HG02884 (cell line): ENCODE results near the gene SEC24A.
A peak's percentile ranks its signal among the peaks of the same experiment; 100 is the strongest.
"Not testable (repeated sequence)": the region's sequence is repeated elsewhere in the genome, so short reads cannot be mapped to it uniquely, and the experiment has no call there.

Source experiments
- ATAC-seq: cut with Tn5 transposase; IDR thresholded peaks from one replicate; pipeline ENCODE4 v1.9.1; 2021; ENCODE audit warnings: mild to moderate bottlenecking, moderate library complexity; ENCODE audit not compliant: unreplicated experiment

SEC24A gene

DNA sequence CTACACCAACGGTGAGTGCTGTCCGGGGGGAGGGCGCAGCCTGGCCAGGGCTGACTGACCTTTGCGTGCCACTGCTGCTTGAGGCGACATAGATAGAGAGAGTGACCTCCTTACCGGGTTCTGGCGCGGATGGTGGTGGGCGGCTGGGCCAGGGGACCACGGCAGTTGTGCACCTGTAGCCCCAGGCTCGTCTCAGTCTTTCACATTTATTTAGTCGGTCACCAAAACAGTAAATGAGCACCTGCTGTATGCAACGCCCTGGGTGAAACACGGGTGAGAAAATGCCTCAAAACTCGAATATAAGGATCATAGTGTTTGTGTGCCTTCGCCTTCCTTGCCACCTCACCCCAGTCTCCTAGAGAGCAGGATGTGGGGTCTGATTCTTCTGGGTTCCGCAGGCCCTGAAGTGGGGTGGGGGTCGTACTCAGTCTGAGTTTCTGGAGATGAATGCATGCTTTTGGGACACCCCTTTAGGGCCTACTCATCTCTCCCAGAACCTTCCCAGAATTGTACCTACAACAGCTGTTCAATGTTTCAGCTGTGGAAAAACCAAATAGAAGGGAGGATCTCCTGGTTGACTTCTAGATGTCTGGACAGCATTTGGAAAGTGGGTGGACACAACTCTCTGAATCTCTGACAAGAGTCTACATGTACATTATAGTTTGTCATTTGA, 714 bp downstream of the SEC24A start:
- ATAC-seq: peak; percentile 13

DNA sequence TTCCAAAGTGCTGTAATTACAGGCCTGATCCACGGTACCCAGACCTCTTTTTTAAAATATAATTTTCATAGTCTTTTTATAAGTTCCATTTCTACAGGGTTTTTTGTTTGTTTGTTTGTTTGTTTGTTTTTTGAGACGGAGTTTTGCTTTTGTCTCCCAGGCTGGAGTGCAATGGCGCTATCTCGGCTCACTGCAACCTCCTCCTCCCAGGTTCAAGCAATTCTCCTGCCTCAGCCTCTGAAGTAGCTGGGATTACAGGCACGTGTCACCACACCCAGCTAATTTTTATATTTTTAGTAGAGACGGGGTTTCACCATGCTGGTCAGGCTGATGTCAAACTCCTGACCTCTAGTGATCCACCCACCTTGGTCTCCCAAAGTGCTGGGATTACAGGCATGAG, 2.1 kb downstream of the SEC24A start:
- ATAC-seq: not testable (repeated sequence)

DNA sequence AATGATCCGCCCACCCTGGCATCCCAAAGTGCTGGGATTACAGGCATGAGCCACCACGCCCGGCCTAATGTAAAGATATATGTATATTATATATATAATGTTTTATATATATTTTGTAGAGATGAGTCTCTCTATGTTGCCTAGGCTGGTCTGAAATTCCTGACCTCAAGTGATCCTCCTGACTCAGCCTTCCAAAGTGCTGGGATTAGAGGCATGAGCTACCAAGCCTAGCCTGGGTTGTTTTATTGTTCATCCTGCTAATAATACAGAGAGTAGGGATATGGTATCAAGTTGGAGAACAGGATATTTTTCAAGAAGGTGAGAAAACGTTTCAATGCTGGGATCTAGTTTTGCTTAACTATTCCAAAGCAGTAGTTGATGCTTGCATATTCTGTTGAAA, 2.9 kb downstream of the SEC24A start:
- no peak for ATAC-seq

DNA sequence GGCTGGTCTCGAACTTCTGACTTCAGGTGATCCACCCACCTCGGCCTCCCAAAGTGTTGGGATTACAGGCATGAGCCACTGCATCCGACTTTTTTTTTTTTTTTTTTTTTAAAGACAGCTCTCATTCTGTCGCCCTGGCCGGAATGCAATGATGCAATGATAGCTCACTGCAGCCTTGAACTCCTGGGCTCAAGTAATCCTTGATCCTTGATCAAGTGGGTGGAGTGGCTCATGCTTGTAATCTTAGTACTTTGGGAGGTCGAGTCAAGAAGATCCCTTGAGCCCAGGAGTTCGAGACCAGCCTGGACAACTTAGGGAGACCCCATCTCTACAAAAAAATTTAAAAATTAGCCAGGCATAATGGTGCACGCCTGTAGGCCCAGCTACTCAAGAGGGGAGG, 8.1 kb downstream of the SEC24A start:
- ATAC-seq: no peak

DNA sequence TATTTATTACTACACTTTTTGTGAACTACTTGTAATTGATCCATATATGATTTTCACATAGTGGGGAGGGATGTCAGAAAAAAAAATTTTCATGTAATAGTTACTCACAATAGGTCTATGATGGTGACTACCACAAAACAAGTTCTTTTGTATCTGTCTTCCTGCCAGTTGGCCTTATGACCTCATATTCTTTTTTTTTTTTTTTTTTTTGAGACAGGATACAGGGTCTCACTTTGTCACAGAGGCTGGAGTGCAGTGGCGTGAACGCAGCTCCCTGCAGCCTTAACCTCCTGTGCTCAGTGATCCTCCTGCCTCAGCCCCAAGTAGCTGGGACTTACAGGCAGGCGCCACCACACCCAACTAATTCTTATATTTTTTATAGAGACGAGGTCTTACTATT, 10.9 kb downstream of the SEC24A start:
- no peak for ATAC-seq

DNA sequence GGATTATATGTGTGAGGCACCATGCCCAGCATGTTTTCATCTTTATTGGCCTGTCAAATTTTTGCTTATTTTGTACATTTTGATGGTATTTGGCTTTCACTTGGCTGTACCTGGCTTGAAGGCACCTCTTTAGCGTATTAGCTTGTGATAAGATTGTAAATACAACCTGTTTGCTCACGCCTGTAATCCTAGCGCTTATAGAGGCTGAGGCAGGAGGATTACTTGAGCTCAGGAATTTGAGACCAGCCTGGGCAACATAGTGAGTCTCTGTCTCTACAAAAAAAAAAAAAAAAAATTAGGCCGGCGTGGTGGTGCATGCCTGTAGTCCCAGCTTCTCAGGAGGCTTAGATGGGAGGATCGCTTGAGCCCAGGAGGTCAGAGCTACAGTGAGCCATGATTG, 11.3 kb downstream of the SEC24A start:
- ATAC-seq: no peak

DNA sequence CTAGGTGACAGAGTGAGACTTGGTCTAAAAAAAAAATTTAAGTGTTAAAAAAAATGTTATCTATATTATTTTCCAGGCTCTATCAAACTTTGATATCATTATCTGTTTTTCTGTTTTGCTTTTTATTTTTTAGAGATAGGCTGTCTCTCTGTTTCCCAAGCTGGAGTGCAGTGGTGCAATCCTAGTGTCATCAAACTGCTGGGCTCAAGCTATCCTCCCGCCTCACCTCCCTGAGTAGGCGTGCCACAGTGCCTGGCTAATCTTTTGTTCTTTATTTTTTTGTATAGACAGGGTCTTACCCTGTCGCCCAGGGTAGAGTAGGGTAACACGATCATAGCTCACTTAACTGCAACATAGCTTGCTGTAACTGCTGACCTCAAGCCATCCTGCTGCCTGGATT, 14.4 kb downstream of the SEC24A start:
- no peak for ATAC-seq

DNA sequence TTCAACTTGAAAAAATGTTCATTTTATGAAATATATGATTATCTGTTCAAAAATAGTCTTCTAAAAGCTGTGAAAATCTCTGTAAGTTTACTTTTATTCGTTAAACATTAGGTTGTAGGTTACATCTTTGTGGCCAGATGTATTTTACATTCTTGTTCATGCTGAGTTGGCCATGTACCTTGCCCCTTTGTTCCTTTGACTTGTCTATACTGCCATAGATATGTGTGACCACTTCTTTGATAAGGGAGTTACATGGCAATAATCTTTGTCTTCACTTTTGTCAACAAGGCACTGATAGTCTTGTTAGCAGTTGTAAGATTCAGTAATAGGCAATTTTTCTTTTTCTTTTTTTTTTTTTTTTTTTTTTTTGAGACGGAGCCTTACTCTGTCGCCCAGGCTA, 15.9 kb downstream of the SEC24A start:
- no peak for ATAC-seq

DNA sequence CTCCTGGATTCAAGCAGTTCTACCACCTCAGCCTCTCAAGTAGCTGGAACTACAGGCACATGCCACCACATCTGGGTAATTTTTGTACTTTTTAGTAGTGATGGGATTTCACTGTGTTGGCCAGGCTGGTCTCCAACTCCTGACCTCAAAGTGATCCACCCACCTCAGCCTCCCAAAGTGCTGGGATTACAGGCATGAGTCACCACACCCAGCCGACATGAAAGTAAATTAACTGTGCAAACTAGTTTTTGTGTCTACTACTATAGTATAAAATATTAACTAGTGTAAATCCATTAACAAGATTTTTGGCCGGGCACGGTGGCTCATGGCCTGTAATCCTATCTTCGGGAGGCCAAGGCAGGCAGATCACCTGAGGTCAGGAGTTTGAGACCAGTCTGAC, 25.0 kb downstream of the SEC24A start:
- not testable (repeated sequence) for ATAC-seq

DNA sequence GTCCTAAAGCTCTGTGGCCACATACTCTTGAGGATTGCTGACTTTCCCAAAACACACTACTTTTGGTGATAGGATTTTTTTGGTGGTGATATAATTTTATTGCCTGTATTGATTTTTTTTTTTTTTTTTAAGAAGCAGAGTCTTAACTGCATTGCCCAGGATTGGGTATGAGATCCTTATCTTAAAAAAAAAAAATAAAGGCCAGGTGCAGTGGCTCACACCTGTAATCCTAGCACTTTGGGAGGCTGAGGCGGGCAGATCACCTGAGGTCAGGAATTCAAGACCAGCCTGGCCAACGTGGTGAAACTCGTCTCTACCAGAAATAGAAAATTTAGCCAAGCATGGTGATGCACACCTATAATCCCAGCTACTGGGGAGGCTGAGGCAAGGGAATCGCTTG, 28.8 kb downstream of the SEC24A start:
- ATAC-seq: not testable (repeated sequence)

DNA sequence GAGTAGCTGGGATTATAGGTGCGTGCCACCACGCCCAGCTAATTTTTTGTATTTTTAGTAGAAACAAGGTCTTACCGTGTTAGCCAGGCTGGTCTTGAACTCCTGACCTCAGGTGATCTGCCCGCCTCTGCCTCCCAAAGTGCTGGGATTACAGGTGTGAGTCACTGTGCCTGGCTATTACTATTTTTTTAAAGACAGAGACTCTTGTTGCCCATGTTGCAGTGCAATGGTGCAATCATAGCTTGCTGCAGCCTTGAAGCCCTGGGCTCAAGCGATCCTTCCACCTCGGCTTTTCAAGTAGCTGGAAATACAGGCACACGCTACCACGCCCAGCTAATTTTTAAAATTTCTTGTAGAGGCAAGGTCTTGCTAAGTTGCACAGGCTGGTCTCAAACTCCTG, 41.6 kb downstream of the SEC24A start:
- ATAC-seq: not testable (repeated sequence)

DNA sequence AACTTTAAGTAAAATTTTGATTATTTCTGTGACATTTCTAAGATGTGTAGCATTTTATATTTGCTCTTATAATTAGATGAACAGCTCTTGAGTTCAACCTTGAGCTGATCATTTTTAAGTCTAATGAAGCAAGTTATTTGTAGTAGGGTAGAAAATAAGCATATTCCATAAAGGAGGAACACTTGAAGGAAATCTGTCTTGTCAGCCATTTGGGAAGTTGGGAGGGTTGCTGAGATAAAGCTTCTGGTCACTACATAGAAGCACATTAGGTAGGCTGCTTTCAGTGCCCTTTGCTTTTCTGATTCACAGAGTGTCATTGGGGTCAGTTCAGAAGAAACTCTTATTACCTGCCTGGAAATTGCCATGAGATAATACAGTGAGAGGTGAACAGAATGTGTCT, 44.1 kb downstream of the SEC24A start:
- ATAC-seq: no peak

DNA sequence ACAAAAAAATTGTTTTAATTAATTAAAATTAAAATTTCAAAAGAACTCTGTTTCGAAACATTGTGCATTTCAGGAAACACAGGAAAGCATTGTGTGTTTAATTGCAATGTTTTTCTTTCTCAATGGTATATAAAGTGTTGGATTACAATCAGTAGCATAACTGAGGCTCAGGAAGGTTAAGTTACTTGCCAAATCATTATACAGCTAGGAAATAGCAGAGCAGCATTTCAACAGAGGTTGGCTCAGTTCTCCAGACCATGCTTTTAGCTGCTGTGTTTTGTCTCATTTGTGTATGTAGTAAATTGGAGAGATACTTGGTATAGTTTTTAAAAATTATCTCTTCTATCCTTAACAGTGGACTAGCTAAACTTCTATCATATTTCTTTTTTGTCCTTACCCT, 59.7 kb downstream of the SEC24A start:
- no peak for ATAC-seq

DNA sequence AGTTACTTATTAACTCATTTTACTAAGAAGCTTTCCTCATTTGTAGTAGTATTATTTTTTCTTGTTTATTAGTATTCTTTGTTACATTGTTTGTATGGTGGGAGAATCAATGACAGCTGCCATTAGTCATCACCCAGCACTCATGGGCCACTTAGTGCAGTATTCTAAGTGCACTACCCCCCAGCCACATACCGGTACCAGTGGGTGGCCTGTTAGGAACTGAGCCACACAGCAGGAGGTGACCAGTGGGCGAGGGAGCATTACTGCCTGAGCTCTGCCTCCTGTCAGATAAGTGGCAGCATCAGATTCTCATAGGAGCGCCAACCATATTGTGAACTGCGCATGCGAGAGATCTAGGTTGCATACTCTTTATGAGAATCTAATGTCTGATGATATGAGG, 65.5 kb downstream of the SEC24A start:
- ATAC-seq: no peak

DNA sequence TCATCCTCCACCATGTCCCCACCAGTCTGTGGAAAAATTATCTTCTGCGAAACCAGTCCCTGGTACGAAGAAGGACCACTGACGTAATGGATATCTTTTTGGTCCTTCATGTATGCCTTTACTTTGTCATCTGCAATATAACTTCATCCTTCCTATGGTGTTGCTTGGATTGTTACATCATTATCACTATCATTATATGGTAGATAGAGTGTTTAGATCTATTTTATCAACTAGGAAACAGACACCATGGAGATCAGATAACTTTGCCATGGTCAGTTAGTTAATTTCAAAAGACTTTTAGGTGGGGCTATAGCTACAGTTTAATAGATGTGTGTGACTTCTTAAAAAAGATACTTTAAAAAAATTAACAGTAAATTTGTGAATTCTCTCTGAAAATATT, 66.0 kb downstream of the SEC24A start:
- no peak for ATAC-seq

DNA sequence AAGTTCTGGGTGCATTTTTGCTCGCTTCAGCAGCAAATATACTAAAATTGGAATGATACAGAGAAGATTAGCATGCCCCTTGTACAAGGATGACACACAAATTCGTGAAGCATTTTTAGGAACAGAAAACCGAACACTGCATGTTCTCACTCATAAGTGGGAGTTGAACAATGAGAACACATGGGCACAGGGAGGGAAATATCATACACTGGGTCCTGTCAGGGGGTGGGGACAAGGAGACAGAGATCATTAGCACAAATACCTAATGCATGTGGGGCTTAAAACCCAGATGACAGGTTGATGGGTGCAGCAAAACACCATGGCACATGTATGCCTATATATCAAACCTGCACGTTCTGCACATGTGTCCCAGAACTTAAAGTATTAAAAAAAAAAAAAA, 66.9 kb downstream of the SEC24A start:
- not testable (repeated sequence) for ATAC-seq

DNA sequence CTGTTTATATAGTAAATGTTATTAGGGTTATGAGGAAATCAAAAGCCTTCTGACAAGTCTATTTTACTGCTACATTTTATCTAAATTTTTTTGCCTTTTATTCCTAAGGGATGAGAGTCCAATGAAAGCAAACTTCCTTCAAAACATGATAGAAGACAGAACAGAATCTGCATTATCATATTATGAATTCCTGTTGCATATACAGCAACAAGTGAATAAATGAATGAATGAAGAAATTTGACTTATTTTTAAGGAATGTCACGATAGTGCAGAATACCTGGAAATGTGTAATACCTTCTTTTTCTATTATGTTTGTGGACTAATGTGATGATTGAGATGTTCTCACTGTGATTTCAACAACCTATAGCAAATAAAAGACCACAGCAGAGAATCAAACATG, 76.3 kb downstream of the SEC24A start:
- no peak for ATAC-seq

DNA sequence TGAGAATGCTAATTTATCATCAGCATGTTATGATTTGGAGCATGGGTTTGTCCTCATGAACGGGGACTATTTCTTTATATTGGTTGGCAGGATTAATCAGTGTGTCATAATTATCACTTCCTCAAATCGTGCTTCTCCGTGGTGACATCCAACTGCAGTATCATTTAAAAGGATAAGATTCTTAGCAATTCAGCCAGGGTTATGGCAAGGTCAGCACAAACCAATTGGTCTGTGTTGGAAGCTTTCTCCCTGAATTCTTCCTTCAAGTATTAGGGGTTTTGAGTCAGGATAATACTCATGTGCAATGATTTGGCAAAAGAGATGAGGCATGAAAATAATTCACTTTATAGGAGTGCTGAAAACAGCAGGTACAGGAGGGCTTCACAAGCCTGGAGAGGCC, 84.2 kb downstream of the SEC24A start:
- ATAC-seq: no peak

DNA sequence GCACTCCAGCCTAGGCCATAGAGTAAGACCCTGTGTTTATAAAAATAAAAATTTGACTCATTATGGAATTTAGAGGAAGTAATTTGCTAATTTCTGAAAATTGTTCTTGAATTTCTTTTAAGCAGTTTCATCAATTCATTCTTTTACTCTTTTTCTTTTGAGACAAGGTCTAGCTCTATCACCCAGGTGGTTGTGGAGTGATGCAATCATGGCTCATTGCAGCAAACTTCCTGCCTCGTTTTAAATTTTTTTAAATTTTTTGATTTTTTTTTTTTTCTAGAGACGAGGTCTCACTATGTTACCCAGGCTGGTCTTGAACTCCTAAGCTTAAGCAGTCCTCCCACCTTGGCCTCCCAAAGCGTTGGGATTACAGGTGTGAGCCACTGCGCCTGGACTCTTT, 86.7 kb downstream of the SEC24A start:
- no peak for ATAC-seq

DNA sequence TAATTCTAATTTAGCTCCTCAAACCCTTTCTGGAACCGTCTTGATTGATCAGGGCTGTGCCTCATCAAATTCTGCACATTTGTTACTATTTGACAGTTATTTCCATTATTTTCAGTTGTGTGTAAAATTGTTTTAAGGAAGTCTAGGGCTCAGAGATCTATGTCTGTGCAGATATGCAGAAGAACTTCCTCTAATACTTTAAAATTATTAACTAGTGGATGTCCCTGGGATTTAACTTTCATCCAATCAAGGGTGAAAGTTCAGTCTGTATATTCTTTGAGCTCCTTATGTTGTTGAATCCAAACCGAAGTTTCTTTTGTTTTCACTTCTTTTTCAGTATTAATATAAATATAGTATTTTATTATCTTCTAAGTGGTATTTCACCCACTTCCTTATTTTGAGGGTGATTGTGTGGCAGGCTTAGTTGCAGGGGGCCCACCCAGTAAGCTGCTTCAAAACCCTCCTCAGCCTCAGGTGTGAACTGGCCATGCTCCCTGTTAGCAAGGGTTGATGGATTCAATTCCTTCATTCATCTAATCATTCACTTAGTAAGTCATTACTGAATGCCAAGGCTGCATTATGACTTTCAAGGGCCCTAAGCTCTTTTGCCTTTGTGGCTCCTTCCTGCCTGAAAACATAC, 87.7 kb downstream of the SEC24A start:
- no peak for ATAC-seq

DNA sequence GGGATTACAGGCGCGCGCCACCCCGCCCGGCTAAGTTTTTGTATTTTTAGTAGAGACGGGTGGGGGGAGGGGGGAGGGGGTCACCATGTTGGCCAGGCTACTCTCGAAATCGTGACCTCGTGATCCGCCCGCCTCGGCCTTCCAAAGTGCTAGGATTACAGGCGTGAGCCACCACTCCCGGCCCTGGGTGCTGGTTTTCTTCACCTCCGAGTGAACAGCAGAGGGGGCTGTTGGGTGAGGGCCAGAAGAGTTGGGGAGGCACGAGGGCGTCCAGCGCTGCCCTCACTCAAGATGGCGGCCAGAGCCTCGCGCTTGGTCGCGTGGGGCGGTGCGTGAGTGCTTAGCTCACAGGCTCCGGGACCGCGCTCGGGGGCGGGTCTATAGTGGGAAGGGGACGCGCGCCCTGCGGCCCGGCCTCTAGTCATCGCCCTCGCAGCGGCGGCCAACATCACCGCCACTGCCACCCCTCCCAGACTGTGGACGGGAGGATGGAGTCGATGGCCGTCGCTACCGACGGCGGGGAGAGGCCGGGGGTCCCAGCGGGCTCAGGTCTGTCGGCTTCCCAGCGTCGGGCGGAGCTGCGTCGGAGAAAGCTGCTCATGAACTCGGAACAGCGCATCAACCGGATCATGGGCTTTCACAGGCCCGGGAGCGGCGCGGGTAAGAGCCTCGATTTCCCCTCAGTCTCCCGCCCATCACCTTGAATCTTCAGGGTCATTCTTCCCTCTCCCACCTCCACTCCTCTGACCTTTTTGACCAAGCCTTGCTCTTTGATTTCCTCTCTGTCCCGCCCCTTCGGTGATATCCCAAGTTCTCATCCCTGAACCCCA, 89.8 kb downstream of the SEC24A start, which contains the start of gene CAMLG:
Gene CAMLG, plus strand, starts transcription at position 416 of the 830 bp plus-strand sequence. Its CDS starts 73 bp downstream, at position 489.
- peak; percentile 93 for ATAC-seq
